Caco-2 (cell line): ENCODE measurements around the gene DMRT1. TPM values are rescaled to one million over a fixed set of nuclear protein-coding genes. Genes with fewer than 3 reads are reported as not detected.

ENCODE experiments used
- BruUV-seq: library from RNA; stranded (reverse); fragments of 400-500 nt; replicated peaks from 2 replicates; lab custom pipeline; 2021; lab: Mats Ljungman, UMichigan
- CTCF ChIA-PET: fragments of 300-600 bp; sonication (Branson Sonifier 250); formaldehyde crosslinking; loops from one replicate; lab custom pipeline; 2022; ENCODE audit warnings: antibody characterized with exemption; lab: Charles Lee
- POLR2A ChIA-PET: fragments of 300-600 bp; sonication (Branson Sonifier 250); formaldehyde crosslinking; loops from one replicate; lab custom pipeline; 2022; ENCODE audit warnings: antibody characterized with exemption; lab: Charles Lee
- DNase-seq, 2 experiments: peaks; one replicate each; pipeline versions ENCODE4 v3.0.0 to v3.0.0-alpha.2; 2020 to 2022
- H3K27me3 ChIP-seq: replicated peaks from 2 replicates; pipeline ENCODE4 v1.6.0; 2011; ENCODE audit warnings: low read length; ENCODE audit not compliant: control insufficient read depth, insufficient read depth
- H3K36me3 ChIP-seq: 2 replicates; pipeline ENCODE4 v1.5.1; 2011; ENCODE audit warnings: low read length; ENCODE audit not compliant: control insufficient read depth, insufficient read depth
- H3K4me1 ChIP-seq: fragments of 250-450 bp; sonication (Bioruptor Pico); 2 replicates; pipeline ENCODE4 v1.5.1; 2020; ENCODE audit warnings: mild to moderate bottlenecking
- H3K4me3 ChIP-seq: 2 replicates; pipeline ENCODE4 v1.5.1; 2011; ENCODE audit warnings: low read depth, mild to moderate bottlenecking, control low read depth, low read length
- H3K9me3 ChIP-seq: fragments of 250-450 bp; sonication (Bioruptor Pico); 2 replicates; pipeline ENCODE4 v1.5.1; 2020; ENCODE audit warnings: mild to moderate bottlenecking, moderate library complexity
- H3K27ac Mint-ChIP-seq: one replicate; pipeline ENCODE4 v1.8.0; 2022; ENCODE audit warnings: mixed read lengths; ENCODE audit not compliant: unreplicated experiment
- H3K27me3 Mint-ChIP-seq: one replicate; pipeline ENCODE4 v1.8.0; 2022; ENCODE audit warnings: mixed read lengths; ENCODE audit not compliant: insufficient read depth, unreplicated experiment
- H3K36me3 Mint-ChIP-seq: one replicate; pipeline ENCODE4 v1.8.0; 2022; ENCODE audit warnings: mild to moderate bottlenecking, mixed read lengths; ENCODE audit not compliant: insufficient read depth, unreplicated experiment
- H3K4me1 Mint-ChIP-seq: one replicate; pipeline ENCODE4 v1.8.0; 2022; ENCODE audit warnings: low read depth, mixed read lengths; ENCODE audit not compliant: unreplicated experiment
- H3K4me3 Mint-ChIP-seq: one replicate; pipeline ENCODE4 v1.8.0; 2022; ENCODE audit warnings: mild to moderate bottlenecking, moderate library complexity, mixed read lengths; ENCODE audit not compliant: unreplicated experiment
- H3K9me3 Mint-ChIP-seq: one replicate; pipeline ENCODE4 v1.8.0; 2022; ENCODE audit warnings: mixed read lengths; ENCODE audit not compliant: unreplicated experiment
- CTCF ChIP-seq, 2 experiments: fragments of 200-600 bp in 1 of 2; IDR thresholded peaks; 1 replicate in 1 of 2; 2 replicates in 1 of 2; pipeline versions ENCODE4 v1.5.1 to v1.8.0; 2011 to 2022; ENCODE audit warnings: antibody characterized with exemption in 1 of 2, control low read depth in 1 of 2, inconsistent platforms in 1 of 2, low read depth in 1 of 2, low read length in 1 of 2, mild to moderate bottlenecking in 1 of 2, moderate library complexity in 1 of 2; ENCODE audit not compliant: insufficient read depth in 1 of 2, severe bottlenecking in 1 of 2, unreplicated experiment in 1 of 2
- intact Hi-C: fragments of 100-400 bp; cut with micrococcal nuclease; formaldehyde crosslinking; loops from one replicate; pipeline ENCODE4 v1.10.0; 2022; ENCODE audit not compliant: unreplicated experiment
- total RNA-seq: library from RNA; stranded (reverse); gene quantifications from 2 replicates; pipeline ENCODE4 v1.2.3, GENCODE V29; 2022

Gene DMRT1
- total RNA-seq, 1 experiment from 2014 or later, result not detected

DNA sequence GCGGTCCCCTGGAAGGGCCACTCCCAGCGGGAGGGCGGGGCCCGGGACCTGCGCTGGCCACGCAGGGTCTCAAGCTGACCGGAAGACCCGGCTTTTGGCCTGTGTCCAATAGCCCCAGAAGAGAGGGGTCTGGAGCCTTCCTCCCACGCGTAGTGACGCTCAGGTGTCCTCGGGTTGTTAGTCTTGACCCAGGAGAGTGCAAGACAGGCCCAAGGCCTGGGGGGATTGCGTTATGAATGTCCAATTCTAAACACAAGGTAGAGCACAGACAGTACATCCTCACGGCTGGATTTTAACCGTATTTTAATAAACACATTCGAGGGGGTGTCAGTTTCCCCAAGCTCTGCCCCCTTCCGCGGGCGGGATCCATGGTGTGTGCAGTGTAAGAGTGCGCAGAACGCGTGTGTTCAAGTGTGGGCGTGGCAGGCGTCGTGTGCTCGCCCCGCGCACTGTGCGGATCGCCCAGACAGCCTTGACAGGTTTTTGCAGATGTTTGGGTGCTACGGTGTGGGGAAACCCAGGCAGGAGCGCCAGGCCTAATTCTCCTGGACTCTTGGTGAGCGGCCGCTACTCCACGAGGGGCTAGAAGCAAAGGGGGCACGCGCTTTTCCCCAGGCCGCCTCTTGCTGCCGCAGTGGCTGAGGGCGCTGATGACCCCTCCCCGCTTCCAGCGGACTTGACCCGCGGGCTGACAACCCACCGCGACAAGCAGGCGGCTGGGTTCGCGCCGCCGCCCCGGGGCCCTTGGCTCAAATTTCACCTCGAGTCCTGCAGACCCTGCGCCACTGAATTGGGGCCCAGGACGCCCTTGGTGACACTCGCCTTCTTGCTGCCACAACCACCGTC lies 128.9 kb downstream of the DMRT1 start:
- H3K4me3 Mint-ChIP-seq, result no peak overlapping the region
- no peak overlapping the region for H3K4me3 ChIP-seq
- ChIA-PET CTCF (no interaction called here), POLR2A (no interaction called here)
- no peak for DNase-seq
- intact Hi-C loops, result no loop called here
- no peak overlapping the region for H3K27ac Mint-ChIP-seq
- no peaks in the 10 kb centered on the region for H3K4me1 ChIP-seq
- TF ChIP-seq CTCF (IDR thresholded peaks at IDR 0.05; ENCODE audit: insufficient read depth in 1 of 2, low read depth in 1 of 2, low read length in 1 of 2, severe bottlenecking in 1 of 2, unreplicated experiment in 1 of 2), result no peak
- H3K27me3 Mint-ChIP-seq, result no peaks in the 10 kb centered on the region
- BruUV-seq, result no TSS peak
- no peaks in the 10 kb centered on the region for H3K9me3 Mint-ChIP-seq
- H3K36me3 ChIP-seq, result no peaks in the 10 kb centered on the region
- H3K9me3 ChIP-seq, result no peaks in the 10 kb centered on the region
- no peaks in the 10 kb centered on the region for H3K36me3 Mint-ChIP-seq
- no peaks in the 10 kb centered on the region; the same call in 1 of the 2 replicates for H3K27me3 ChIP-seq
- no peaks in the 10 kb centered on the region for H3K4me1 Mint-ChIP-seq

- POLR2A ChIA-PET, result no interaction called here
- H3K4me3 Mint-ChIP-seq, result no peak overlapping the region
Observed at GRCh38 chr9:971901-972500, 130.5 kb downstream of the DMRT1 start.

More at GRCh38 chr9:971901-972500, 130.5 kb downstream of the DMRT1 start:
- intact Hi-C loops, result no loop called here
- Mint-ChIP-seq H3K27ac (no peak overlapping the region), H3K36me3 (no peaks in the 10 kb centered on the region), H3K27me3 (no peaks in the 10 kb centered on the region), H3K9me3 (no peaks in the 10 kb centered on the region), H3K4me1 (no peaks in the 10 kb centered on the region)
- H3K27me3 ChIP-seq, result no peaks in the 10 kb centered on the region
- H3K4me1 ChIP-seq, result no peaks in the 10 kb centered on the region
- BruUV-seq, result no TSS peak
- H3K36me3 ChIP-seq, result no peaks in the 10 kb centered on the region
- no peak for TF ChIP-seq CTCF (IDR thresholded peaks at IDR 0.05; ENCODE audit: insufficient read depth in 1 of 2, low read depth in 1 of 2, low read length in 1 of 2, severe bottlenecking in 1 of 2, unreplicated experiment in 1 of 2)
- H3K9me3 ChIP-seq, result no peaks in the 10 kb centered on the region
- CTCF ChIA-PET, result no interaction called here
- H3K4me3 ChIP-seq, result no peak overlapping the region
- no peak for DNase-seq
